HG03025 (cell line): ENCODE data around the gene RPL22.

Source experiments
- ATAC-seq: cut with Tn5 transposase; IDR thresholded peaks from one replicate; pipeline ENCODE4 v1.9.1; 2021; ENCODE audit warnings: mild to moderate bottlenecking, moderate library complexity; ENCODE audit not compliant: unreplicated experiment, low FRiP score

The RPL22 gene

GRCh38 chr1:6140413-6140812 lies 59.0 kb downstream of the RPL22 start:
- no peak for ATAC-seq

GRCh38 chr1:6137758-6138157 lies 61.6 kb downstream of the RPL22 start:
- no peak for ATAC-seq

GRCh38 chr1:6136516-6137220 lies 62.7 kb downstream of the RPL22 start:
- no peak for ATAC-seq
